CD4-positive, alpha-beta T cell treated with Interleukin-15 for 1 hour (primary cell): ENCODE data around the gene GRB10.
"Not testable (repeated sequence)": the region's sequence is repeated elsewhere in the genome, so short reads cannot be mapped to it uniquely, and the experiment has no call there.

Source experiments
- DNase-seq: peaks from one replicate; pipeline ENCODE4 v3.0.0-alpha.2; 2020

GRB10 gene

DNA sequence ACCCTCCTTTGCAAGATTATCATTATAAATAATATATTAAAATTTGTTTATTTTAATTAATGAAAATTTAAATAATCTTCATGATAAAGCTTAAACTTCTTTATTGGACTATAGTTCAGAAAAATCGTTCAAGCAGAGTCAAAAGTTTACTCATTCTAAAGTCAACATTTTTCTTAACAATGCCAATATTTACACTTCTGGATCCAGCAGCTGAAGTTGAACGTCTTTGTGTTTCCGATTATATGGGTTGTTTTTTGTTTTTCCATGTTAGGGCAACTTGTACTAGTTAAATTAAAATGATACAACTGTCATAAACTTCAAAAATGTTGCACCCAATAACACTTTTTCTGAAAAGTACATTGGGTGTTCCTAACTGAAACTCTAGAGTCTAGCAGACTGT lies 43.8 kb downstream of the GRB10 start:
- no peak for DNase-seq

DNA sequence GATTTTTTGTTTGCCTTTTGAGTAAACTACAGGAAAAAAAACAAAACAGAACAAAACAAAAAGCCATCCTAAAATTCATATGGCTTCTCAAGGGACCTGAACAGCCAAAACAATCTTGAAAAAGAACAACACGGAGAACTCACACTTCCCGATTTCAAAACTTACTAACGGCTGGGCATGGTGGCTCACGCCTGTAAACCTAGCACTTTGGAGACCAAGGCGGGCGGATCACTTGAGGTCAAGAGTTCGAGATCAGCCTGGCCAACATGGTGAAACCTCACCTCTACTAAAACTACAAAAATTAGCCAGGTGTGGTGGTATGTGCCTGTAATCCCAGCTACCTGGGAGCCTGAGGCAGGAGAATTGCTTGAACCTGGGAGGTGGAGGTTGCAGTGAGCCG lies 46.9 kb downstream of the GRB10 start:
- not testable (repeated sequence) for DNase-seq

- DNase-seq, result no peak
Measured at GRCh38 chr7:50735333-50735732, 47.4 kb downstream of the GRB10 start.

DNA sequence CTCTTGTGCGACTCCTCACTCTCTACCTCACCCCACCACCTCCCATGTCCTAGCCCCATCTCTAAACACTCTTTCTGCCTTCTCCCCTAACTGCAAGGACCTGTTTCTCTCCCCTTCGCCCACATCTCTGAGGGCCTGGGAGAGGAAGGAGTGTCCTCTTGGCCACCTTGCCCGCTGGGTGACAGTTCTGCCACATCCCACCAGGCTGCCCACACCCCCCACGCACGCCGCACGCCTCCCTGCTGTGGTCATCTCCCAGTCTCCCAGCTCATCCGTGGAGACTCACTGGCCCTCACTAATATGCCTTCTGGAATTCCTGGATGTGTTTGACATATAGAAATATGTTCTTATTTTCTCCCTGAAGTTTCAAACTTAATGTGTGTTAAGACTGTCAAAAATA lies 48.5 kb downstream of the GRB10 start:
- DNase-seq, result no peak

- DNase-seq, result no peak
Measured at GRCh38 chr7:50733552-50733951, 49.1 kb downstream of the GRB10 start.

DNA sequence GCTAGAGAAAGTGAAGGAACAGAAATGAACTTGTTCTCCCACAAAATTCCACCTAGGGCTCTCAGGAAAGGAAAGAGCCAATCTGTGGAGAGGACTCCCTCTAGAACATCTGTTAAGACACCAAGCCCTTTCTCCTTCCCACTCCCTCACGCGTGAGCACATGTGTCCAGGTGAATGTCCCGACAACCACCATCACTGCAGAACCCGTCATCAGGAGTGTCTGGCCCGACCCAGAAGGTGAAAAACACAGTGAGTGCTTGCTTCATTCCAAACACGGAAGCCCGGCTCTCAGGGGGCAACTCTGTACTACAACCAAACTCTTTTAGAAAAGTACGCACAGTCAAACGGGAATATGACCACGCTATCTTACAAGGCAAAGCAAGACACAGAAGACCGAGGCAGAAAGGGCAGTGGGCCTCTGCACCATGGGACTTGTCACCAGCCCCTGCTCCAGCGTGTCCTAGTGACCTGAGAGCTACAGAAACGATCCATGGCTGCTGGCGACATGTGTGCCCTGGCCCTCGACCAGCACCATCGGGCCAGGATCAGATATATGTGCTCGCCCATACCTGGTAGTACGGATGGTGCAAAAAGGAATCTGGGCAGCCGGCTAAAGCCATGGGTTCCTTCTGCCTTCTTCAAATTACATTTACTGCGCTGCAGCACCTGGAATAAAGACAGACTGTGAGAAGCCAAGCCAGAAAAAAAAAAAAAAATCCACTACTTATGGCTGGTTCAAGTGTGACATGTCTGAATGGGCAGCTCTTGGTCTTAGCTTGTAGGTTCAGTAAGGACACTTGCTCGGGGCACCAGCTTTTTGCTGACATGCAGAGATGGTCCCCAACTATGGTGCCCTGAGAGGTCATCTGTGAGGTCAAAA lies 50.8 kb downstream of the GRB10 start:
- no peak for DNase-seq

- DNase-seq, result no peak
Measured at GRCh38 chr7:50730446-50731400, 52.0 kb downstream of the GRB10 start.

GRCh38 chr7:50729962-50730361 lies 52.7 kb downstream of the GRB10 start:
- no peak for DNase-seq

DNA sequence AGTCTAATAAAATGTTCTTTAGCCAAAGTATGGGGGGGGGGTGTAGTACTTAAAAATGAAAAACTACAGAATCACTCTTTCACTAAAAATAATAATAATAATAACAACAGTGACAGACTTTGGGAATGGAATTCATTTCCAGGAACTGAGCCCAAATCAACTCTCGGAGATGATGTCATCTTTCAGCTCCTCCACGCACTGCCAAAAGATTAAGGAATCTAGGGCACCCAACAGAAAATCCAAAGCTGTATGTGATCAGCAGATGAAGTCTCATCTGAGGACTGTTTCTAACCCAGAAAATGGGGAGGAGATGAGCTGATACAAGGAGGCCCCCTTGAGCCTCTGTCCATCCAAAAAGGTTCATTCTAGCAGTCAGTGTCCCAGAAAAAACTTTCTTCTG lies 54.5 kb downstream of the GRB10 start:
- no peak for DNase-seq

DNA sequence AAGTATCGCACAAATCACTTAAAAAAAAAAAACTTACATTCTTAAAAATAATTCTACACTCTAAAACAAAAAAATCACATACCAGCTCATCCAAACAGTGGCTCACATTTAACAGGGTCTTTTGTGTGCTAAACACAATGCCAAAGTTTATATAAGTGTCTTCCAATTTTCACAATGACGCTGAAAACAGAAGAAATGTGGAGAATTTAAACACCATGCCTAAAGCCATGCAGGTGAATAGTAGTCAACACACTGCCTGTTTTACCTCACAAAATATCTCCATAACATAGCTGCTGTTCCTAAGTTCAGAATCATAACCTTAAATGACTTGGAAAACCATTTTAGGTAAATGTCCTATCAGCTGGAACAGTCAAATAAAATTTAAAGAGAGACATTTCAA lies 55.0 kb downstream of the GRB10 start:
- DNase-seq, result no peak

DNA sequence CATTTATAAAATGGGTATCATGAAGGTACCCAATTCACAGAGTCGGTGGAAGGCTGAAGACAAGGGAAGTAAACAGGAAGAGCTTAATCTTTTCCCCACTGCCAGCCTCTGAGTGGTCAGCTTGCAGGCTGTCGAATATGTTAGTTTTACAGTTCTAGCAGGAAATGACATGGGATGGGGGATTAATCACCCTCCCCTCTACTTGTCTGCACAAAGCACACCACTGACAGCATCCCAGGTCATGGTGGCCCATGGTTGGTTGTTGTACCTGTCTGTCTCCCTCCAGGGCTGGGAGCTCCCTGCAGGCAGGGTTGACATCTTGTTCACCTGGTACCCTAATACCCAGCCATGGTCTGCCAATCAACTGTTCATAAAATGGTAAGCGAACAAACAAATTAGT lies 55.6 kb downstream of the GRB10 start:
- no peak for DNase-seq

DNA sequence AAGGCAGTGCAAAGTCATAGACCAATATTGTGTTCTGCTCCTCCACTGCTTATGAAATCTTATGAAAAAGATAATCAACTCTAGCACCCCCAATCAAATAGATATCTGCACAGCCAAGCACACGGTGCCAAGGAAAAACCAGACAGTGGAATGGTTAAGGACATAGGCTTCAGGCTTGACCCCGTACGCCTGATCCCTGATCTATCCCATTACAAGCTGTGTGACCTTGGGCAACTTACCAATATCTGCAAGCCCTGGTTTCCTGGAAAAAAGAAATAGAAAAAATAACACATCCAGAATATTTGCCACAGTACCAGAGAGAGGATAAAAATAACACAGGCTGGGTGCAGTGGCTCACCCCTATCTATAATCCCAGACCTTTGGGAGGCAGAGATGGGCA lies 56.9 kb downstream of the GRB10 start:
- DNase-seq, result no peak

DNA sequence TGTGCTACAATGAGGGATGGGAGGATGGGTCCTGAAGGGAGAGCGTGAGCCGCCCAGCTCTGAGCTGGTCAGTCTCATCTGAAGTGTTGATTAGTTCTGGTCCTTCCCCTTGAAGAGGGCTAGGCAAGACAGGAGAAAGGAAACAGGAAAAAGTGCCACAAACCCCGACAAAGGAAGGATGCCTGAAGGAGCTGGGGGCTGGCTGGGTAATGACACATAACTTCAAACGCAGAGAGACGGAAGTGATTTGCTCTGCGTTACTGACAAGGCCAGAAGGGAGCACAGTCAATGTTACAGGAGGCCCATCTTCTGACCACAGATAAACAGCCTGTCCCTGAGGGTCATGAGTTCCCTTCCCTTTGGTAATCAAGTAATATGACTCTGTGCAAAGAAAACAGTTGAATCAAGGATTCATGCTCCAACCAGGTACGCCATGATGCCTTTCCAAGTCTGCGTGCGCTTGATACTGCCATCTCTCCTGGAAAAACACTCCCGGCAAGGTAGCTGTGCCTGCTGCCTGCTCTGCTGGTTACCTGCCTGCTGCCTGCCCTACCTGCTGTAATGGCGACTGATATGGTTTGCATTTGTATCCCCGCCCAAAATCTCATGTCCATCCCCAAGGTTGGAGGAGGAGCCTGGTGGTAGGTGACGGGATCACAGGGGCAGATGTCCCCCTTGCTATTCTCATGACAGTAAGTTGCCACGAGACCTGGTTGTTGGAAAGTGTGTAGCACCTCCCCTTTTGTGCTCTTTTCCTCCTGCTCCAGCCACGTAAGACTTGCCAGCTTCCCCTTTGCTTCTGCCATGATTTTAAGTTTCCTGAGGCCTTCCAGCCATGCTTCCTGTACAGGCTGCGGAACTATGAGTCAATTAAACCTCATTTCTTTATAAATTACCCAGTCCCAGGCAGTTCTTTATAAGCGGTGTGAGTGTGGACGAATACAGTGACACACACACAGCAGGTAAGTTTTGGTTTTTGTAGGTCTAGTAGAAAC lies 57.9 kb downstream of the GRB10 start:
- DNase-seq, result no peak

DNA sequence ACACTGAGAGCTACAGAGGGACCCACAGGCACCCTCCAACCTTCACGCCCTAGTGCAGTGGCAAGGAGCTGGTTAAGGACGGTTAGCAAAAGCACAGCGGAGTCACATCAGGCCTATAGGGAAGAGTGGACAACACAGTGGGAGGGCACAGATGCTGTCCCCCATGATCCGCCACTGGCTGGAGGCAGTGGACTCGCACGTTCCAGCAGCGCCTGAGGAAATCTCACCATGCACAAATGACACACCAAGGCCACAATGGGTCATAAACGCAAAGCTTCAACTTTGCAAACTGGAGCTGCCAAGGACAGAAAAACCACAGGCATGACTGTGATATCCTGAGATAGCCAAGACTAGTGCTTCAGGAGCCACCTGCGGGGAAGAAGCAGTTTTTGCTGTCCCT lies 58.8 kb downstream of the GRB10 start:
- no peak for DNase-seq

DNA sequence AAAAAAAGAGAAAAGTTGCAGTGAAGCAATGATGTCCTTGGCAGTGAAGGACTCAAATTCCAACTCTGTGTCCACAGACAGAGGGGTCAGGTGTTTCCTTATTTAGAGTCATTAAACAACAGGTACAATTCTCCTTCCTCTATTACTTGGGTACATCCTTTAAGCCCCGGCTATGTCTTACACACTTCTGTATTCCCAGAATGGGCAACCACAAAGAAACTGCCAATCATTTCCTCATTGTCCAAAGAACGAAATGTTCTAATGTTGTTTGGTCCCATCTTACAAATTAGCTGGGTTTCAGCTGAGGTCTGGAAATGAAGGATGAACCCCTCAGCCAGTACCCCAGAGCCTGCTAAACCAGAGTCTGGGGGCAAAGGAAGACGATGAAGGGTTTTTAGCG lies 59.5 kb downstream of the GRB10 start:
- no peak for DNase-seq

DNA sequence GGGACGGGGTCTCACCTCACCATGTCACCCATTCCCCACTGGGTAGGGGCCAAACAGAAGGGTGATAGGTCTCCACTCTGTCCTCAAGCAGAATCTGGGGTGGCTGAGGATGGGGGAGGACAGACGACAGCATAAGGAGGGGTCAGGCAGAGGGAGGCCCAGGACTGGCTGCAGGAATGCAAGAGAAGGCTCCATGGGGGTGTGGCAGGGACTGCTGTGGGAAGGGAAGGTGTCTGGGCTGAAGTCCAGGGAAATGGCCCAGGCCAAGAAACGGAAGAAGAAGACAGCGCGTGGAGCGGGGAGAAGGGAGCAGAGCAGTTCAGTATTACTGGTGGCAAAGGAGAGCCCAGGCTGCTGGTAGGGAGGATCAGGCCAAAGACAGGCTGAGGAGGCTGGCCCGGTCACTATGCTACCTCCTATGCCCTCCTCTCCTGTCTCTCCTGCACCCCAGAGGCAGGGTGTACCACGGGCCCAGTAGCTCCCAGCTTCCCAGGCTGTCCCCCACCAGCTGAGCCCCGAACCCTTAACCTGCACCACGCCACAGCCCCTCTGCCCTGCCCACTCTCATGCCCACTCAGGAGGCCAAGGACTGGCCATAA lies 60.9 kb downstream of the GRB10 start:
- DNase-seq, result no peak

- DNase-seq, result no peak
Measured at GRCh38 chr7:50721160-50721559, 61.5 kb downstream of the GRB10 start.

DNA sequence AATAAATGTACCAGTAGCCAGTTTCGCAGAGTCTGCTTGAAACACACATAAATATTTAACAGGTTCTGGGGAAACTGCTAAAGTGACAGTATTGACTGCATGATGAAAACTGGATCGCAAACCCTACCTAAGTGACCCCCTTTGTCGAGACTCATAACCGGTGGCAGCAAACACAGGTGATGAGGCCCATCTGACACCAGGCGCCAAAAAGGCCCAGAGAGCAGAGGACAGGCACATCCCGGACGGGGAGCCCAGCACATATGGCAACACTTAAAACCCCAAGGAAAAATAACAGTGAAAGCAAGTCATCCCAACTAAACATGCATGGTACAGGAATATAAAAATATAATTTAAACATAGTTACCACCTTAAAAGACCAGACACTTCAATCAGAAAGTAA lies 62.4 kb downstream of the GRB10 start:
- no peak for DNase-seq

GRCh38 chr7:50718876-50719275 lies 63.8 kb downstream of the GRB10 start:
- DNase-seq, result no peak

- DNase-seq, result no peak
Measured at GRCh38 chr7:50718311-50718710, 64.4 kb downstream of the GRB10 start.

DNA sequence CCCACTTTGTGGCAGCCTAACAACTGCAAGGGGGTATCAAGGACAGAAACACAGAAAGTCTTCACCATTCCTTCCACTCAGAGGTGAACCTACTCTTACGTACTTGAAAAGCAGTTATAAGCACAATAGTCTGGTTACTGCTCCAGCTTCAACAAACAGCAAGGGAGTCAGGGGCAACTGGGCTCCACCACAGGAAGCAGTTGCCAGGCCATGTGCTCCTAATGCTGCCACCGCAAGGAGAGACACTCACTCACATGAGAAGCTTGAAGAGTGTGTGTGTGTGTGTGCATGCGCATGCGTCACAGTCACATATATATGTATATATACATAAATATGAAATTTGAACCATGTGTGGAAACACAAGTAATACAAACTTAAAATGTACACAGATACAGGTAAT lies 65.5 kb downstream of the GRB10 start:
- no peak for DNase-seq

GRCh38 chr7:50714857-50715256 lies 67.8 kb downstream of the GRB10 start:
- DNase-seq, result no peak
